GM19023 (cell line): ENCODE data around the gene ATXN3.

Source experiments
- ATAC-seq: cut with Tn5 transposase; IDR thresholded peaks from one replicate; pipeline ENCODE4 v1.9.1; 2021; ENCODE audit warnings: mild to moderate bottlenecking, moderate library complexity; ENCODE audit not compliant: unreplicated experiment

ATXN3 gene

DNA sequence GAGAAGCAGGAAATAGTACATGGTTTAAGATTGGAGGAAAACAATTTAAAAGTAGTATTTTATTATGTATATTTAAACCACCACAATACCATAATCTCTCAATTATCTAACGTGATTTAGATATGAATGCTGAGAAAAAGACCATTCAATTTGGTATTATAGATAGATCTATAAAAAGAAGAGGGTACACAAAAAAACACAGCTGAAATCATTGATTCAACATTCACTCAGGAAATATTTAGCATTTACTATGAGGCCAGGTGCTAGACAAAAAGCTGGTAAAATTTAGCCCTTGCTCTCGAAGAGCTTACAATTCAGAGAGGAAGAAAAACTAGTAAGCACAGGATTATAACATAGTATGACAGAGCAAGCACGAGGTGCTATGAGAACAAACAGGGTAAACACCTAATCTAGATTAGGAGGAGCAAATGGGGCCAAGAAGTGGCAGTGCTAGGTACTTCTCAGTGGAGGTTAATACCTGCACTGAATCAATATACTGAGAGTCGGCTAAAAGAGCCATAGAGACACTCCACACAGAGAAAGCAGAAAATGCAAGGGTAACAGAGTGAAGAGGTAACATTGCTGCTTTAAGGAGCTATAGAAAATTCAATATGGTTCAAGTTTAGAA, 94.1 kb downstream of the ATXN3 start:
- no peak for ATAC-seq

DNA sequence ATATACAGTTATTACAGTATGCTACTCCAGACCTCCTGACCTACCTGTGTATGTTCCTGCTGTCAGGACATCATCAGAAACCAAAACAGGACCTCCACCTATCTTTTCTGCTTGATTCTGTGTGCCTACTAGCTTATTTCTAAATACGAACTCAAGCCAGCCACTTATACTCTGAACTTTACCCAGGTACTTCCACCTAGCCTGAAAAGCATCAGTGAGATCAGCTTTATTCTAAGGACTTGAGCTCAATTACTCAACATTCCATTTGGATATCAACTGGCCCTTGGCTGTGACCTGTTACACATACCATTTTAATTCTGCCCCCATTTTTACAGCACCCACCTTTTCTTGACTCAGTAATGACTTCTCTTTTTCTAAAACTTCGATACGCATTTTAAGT, 95.7 kb downstream of the ATXN3 start:
- no peak for ATAC-seq

DNA sequence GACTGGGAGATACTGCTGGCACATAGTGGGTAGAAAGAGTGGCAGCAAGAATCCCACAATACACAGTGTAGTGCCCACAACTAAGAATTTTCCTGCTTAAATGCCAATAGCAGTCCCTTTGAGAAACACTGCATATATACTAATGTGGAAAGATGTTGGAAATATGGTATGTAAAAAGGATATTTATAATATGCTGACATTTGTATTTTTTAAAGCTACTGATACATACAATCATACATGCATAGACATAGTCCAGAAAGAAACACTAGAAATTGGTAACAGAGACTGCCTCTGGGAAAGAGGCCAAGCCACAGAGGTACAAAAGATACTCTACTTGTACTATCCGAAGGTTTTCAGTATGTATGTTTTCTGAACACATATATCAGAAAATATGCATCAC, 96.8 kb downstream of the ATXN3 start:
- ATAC-seq: no peak
